H9 (cell line): ENCODE measurements around the gene TMEM117. TPM values are rescaled to one million over a fixed set of nuclear protein-coding genes. Genes with fewer than 3 reads are reported as not detected.

Experiments
- DNase-seq: peaks from one replicate; pipeline ENCODE4 v3.0.0-alpha.2; 2017
- H2AFZ ChIP-seq: one replicate; pipeline ENCODE4 v1.6.1; 2013; ENCODE audit warnings: mild to moderate bottlenecking, low read length, control low read depth, moderate library complexity
- H2AK5ac ChIP-seq: 2 replicates; pipeline ENCODE4 v1.6.1; 2013; ENCODE audit warnings: low read length, control low read depth, mixed read lengths; ENCODE audit not compliant: insufficient read length
- H2BK120ac ChIP-seq: one replicate; pipeline ENCODE4 v1.6.1; 2013; ENCODE audit warnings: low read depth, mild to moderate bottlenecking, low read length, control low read depth, inconsistent platforms; ENCODE audit not compliant: poor library complexity, severe bottlenecking
- H2BK12ac ChIP-seq: 2 replicates; pipeline ENCODE4 v1.6.1; 2013; ENCODE audit warnings: low read length, control low read depth, mixed read lengths, low read depth; ENCODE audit not compliant: insufficient read length
- H2BK15ac ChIP-seq: 2 replicates; pipeline ENCODE4 v1.6.1; 2013; ENCODE audit warnings: low read depth, low read length, control low read depth
- H2BK20ac ChIP-seq: one replicate; pipeline ENCODE4 v1.6.1; 2013; ENCODE audit warnings: low read depth, mild to moderate bottlenecking, low read length, control low read depth, inconsistent platforms; ENCODE audit not compliant: poor library complexity, severe bottlenecking
- H2BK5ac ChIP-seq: 2 replicates; pipeline ENCODE4 v1.6.1; 2013; ENCODE audit warnings: low read length, control low read depth, mixed read lengths; ENCODE audit not compliant: insufficient read length
- H3K14ac ChIP-seq: 2 replicates; pipeline ENCODE4 v1.6.1; 2013; ENCODE audit warnings: low read length, control low read depth; ENCODE audit not compliant: insufficient read depth
- H3K18ac ChIP-seq: 2 replicates; pipeline ENCODE4 v1.6.1; 2013; ENCODE audit warnings: low read depth, mild to moderate bottlenecking, mixed read lengths, low read length, control low read depth; ENCODE audit not compliant: insufficient read length
- H3K23ac ChIP-seq: 2 replicates; pipeline ENCODE4 v1.6.1; 2013; ENCODE audit warnings: low read length, control low read depth, mixed read lengths, low read depth; ENCODE audit not compliant: insufficient read length
- H3K23me2 ChIP-seq: 2 replicates; pipeline ENCODE4 v1.6.1; 2013; ENCODE audit warnings: low read depth, mild to moderate bottlenecking, mixed read lengths, low read length, control low read depth; ENCODE audit not compliant: insufficient read length, poor library complexity, severe bottlenecking
- H3K27ac ChIP-seq: 2 replicates; pipeline ENCODE4 v1.5.1; 2013; ENCODE audit warnings: low read length, control low read depth, mixed read lengths, low read depth; ENCODE audit not compliant: insufficient read length
- H3K27me3 ChIP-seq: 2 replicates; pipeline ENCODE4 v1.6.1; 2013; ENCODE audit warnings: low read length, control low read depth, inconsistent platforms; ENCODE audit not compliant: insufficient read depth
- H3K4ac ChIP-seq: 2 replicates; pipeline ENCODE4 v1.6.1; 2013; ENCODE audit warnings: low read depth, mild to moderate bottlenecking, control low read depth, inconsistent platforms, low read length, moderate library complexity
- H3K4me1 ChIP-seq: 2 replicates; pipeline ENCODE4 v1.6.1; 2013; ENCODE audit warnings: low read length, control low read depth, inconsistent platforms; ENCODE audit not compliant: insufficient read depth
- H3K4me2 ChIP-seq: 2 replicates; pipeline ENCODE4 v1.6.1; 2013; ENCODE audit warnings: low read length, control low read depth, mixed read lengths; ENCODE audit not compliant: insufficient read length, insufficient read depth
- H3K56ac ChIP-seq: 2 replicates; pipeline ENCODE4 v1.6.1; 2013; ENCODE audit warnings: low read depth, mild to moderate bottlenecking, mixed read lengths, low read length, control low read depth; ENCODE audit not compliant: insufficient read length
- H3K79me1 ChIP-seq: 2 replicates; pipeline ENCODE4 v1.6.1; 2013; ENCODE audit warnings: low read depth, mild to moderate bottlenecking, moderate library complexity, low read length, control low read depth, inconsistent platforms; ENCODE audit not compliant: insufficient read depth, poor library complexity, severe bottlenecking
- H3K79me2 ChIP-seq: 2 replicates; pipeline ENCODE4 v1.6.1; 2013; ENCODE audit warnings: low read length, control low read depth, inconsistent platforms; ENCODE audit not compliant: insufficient read depth
- H3K9ac ChIP-seq: 2 replicates; pipeline ENCODE4 v1.6.1; 2013; ENCODE audit warnings: low read length, control low read depth, mixed read lengths; ENCODE audit not compliant: insufficient read length; ENCODE audit errors: extremely low read depth
- H3K9me3 ChIP-seq: one replicate; pipeline ENCODE4 v1.6.1; 2013; ENCODE audit warnings: low read depth, low read length, inconsistent platforms; ENCODE audit not compliant: control insufficient read depth
- H3T11ph ChIP-seq: one replicate; pipeline ENCODE4 v1.6.1; 2013; ENCODE audit warnings: mild to moderate bottlenecking, low read length, control low read depth, inconsistent platforms
- H4K20me1 ChIP-seq: one replicate; pipeline ENCODE4 v1.6.1; 2013; ENCODE audit not compliant: control insufficient read depth, insufficient read length, insufficient read depth
- H4K5ac ChIP-seq: 2 replicates; pipeline ENCODE4 v1.6.1; 2013; ENCODE audit warnings: low read depth, mild to moderate bottlenecking, mixed read lengths, low read length, control low read depth; ENCODE audit not compliant: insufficient read length
- H4K8ac ChIP-seq: replicated peaks from 2 replicates; pipeline ENCODE4 v1.6.1; 2013; ENCODE audit warnings: low read length, control low read depth, mixed read lengths, low read depth; ENCODE audit not compliant: insufficient read length
- H4K91ac ChIP-seq: 2 replicates; pipeline ENCODE4 v1.6.1; 2013; ENCODE audit warnings: low read depth, mild to moderate bottlenecking, moderate library complexity, mixed read lengths, low read length, control low read depth; ENCODE audit not compliant: insufficient read length
- H3K27ac Mint-ChIP-seq, 3 experiments: 2 replicates in 2 of 3; 3 replicates in 1 of 3; pipeline ENCODE4 v1.8.0; 2020 to 2021; ENCODE audit warnings: mixed read lengths in 3 of 3, mild to moderate bottlenecking in 1 of 3, moderate library complexity in 1 of 3
- H3K27me3 Mint-ChIP-seq: 2 replicates; pipeline ENCODE4 v1.8.0; 2021; ENCODE audit warnings: low read depth, mild to moderate bottlenecking, moderate library complexity, mixed read lengths
- H3K36me3 Mint-ChIP-seq, 3 experiments: 2 replicates in 2 of 3; 3 replicates in 1 of 3; pipeline ENCODE4 v1.8.0; 2020 to 2021; ENCODE audit warnings: low read depth in 3 of 3, mixed read lengths in 3 of 3; ENCODE audit not compliant: insufficient read depth in 1 of 3
- H3K4me1 Mint-ChIP-seq, 2 experiments: 2 replicates each; pipeline ENCODE4 v1.8.0; 2020; ENCODE audit warnings: mixed read lengths in 2 of 2
- H3K4me3 Mint-ChIP-seq, 2 experiments: 2 replicates in 1 of 2; 3 replicates in 1 of 2; pipeline ENCODE4 v1.8.0; 2020 to 2021; ENCODE audit warnings: mild to moderate bottlenecking in 2 of 2, mixed read lengths in 2 of 2, moderate library complexity in 1 of 2
- H3K9me3 Mint-ChIP-seq, 2 experiments: 2 replicates in 1 of 2; 3 replicates in 1 of 2; pipeline ENCODE4 v1.8.0; 2020; ENCODE audit warnings: mild to moderate bottlenecking in 2 of 2, mixed read lengths in 2 of 2, moderate library complexity in 1 of 2
- CTCF ChIP-seq: fragments of 200-600 bp; sonication (generic); conservative IDR thresholded peaks from 3 replicates; pipeline ENCODE4 v1.8.0; 2021; ENCODE audit warnings: antibody characterized with exemption, mild to moderate bottlenecking
- WGBS: extraction: QIAGEN DNeasy Blood & Tissue Kit; methylation state at CpG from one replicate; pipeline ENCODE4 v1.1.7; 2013; ENCODE audit warnings: missing lambda C conversion rate, low lambda C conversion rate, mixed read lengths; ENCODE audit not compliant: insufficient read length; ENCODE audit errors: extremely low coverage; 5-methylcytosine and 5-hydroxymethylcytosine counted together
- total RNA-seq: library from RNA; stranded (reverse); gene quantifications from 2 replicates; pipeline ENCODE4 v1.2.1, GENCODE V29; 2021

TMEM117 gene
- total RNA-seq, 1 experiment from 2014 or later, result 1.7 TPM

- Mint-ChIP-seq H3K4me3 (no peak overlapping the region), H3K27me3 (no peaks in the 10 kb centered on the region), H3K4me1 (peaks cover 10 to 16% of the 10 kb centered on the region in 2 experiments), H3K36me3 (peaks cover 0 to 2% (median 0%) of the 10 kb centered on the region in 3 experiments; a peak in 2 of 7 replicates), H3K9me3 (peaks cover 4 to 5% of the 10 kb centered on the region in 2 experiments; a peak in 2 of 5 replicates), H3K27ac (no peak overlapping the region)
- Histone ChIP-seq H3K4ac (no peak overlapping the region), H2BK15ac (no peak overlapping the region), H2AK5ac (no peak overlapping the region), H4K91ac (no peak overlapping the region), H2BK120ac (no peak overlapping the region), H3K23ac (no peak overlapping the region), H3K9me3 (no peaks in the 10 kb centered on the region), H3K18ac (no peak overlapping the region), H4K5ac (no peak overlapping the region), H2BK5ac (no peak overlapping the region), H3K79me1 (no peaks in the 10 kb centered on the region), H4K8ac (no peak overlapping the region), H3K4me1 (no peaks in the 10 kb centered on the region), H3K27ac (no peak overlapping the region), H2BK12ac (no peak overlapping the region), H3K79me2 (no peaks in the 10 kb centered on the region), H3K23me2 (no peaks in the 10 kb centered on the region), H4K20me1 (no peaks in the 10 kb centered on the region), H3K14ac (no peak overlapping the region), H3T11ph (no peak overlapping the region), H2BK20ac (no peak overlapping the region), H3K4me2 (no peak overlapping the region), H3K9ac (no peak overlapping the region), H2AFZ (no peak overlapping the region), H3K27me3 (no peaks in the 10 kb centered on the region), H3K56ac (no peak overlapping the region)
- DNase-seq, result no peak
- WGBS, result no CpG with 5 or more reads among the region's 1 CpG
- TF ChIP-seq CTCF, result no peak
Measured at GRCh38 chr12:44021471-44021971, 185.6 kb downstream of the TMEM117 start.
